Stimulated activated effector memory CD8-positive, alpha-beta T cell treated with anti-CD3 and anti-CD28 coated beads, Interleukin-12 subunit alpha, Interleukin-12 subunit beta, amount 100 ng/mL, for 72 hours (primary cell): ENCODE results near the gene ZNF451.

ENCODE experiments used
- ATAC-seq: fragments of 150-1000 bp; cut with Tn5 transposase; 2 replicates; pipeline ENCODE4 v1.10.0; 2021
- DNase-seq, 2 donors: peaks; one replicate each; pipeline ENCODE4 v3.0.0; 2021 to 2022; ENCODE audit warnings: low spot score in 2 of 2
- H3K27ac Mint-ChIP-seq: one replicate; pipeline ENCODE4 v1.8.0; 2022; ENCODE audit warnings: mild to moderate bottlenecking, mixed read lengths
- H3K36me3 Mint-ChIP-seq: one replicate; pipeline ENCODE4 v1.8.0; 2022; ENCODE audit warnings: mild to moderate bottlenecking, mixed read lengths
- H3K4me1 Mint-ChIP-seq: one replicate; pipeline ENCODE4 v1.8.0; 2022; ENCODE audit warnings: mixed read lengths
- H3K4me3 Mint-ChIP-seq: one replicate; pipeline ENCODE4 v1.8.0; 2022; ENCODE audit warnings: mild to moderate bottlenecking, mixed read lengths
- H3K9me3 Mint-ChIP-seq: one replicate; pipeline ENCODE4 v1.8.0; 2022; ENCODE audit warnings: mixed read lengths

The ZNF451 gene

DNA sequence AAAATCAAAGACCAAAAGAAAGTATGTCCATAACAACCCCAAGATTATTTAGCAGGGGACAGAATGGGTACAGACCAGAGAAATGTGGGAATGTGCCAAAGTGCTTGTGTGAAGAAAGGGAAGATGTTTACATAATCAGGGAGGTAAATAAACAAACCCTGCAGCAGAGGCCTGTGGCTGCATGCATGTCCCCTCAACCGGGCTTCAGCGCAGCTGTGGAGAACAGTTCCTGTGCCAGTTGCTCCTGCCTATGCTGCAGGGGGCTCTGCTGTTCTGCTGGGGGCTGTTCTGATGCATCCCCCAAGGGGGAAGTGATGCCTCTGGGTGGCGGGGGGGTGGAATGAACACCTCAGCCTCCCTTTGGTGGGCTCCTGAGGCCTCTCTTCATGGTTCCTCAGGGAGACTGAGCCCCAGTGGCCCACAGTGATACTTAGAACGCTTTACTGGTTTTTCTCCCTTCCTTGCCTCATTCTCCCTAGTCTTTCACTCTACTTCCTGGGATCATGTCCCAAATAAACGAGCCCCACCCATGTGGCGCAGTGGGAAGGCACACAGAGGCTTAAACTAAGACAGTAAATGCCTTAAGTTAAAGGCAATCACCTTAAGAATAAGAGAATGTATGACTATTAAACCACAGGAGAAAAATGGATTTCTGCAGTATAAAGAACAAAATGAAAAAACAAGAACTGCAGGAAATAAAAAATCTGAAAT is 109.1 kb downstream of the ZNF451 start:
- Mint-ChIP-seq H3K27ac (no peak overlapping the region), H3K4me1 (no peaks in the 10 kb centered on the region), H3K4me3 (no peak overlapping the region), H3K36me3 (no peaks in the 10 kb centered on the region), H3K9me3 (no peaks in the 10 kb centered on the region)
- no peak for DNase-seq
- ATAC-seq, result no peak

DNA sequence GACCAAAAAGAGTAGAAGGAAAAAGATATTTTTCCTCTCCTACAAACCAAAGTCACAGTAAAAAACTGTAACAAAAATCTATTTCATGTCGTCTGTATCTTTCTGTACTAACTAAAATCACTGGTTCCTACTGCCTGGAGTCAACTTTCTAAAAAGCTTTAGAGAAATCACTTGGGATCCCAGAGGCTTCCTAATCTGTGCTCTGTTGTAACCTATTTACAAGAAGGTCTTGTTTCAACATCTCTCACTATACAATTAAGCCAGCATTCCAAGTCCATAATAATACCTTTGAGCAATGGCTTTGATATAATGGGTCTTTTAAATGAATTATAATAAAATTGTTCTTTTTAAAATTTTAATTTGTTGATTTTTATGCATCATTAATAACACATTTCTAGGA is 111.7 kb downstream of the ZNF451 start:
- no peak for DNase-seq
- Mint-ChIP-seq H3K9me3 (no peaks in the 10 kb centered on the region), H3K27ac (no peak overlapping the region), H3K36me3 (no peaks in the 10 kb centered on the region), H3K4me3 (no peak overlapping the region), H3K4me1 (peaks cover 13% of the 10 kb centered on the region)
- no peak for ATAC-seq

DNA sequence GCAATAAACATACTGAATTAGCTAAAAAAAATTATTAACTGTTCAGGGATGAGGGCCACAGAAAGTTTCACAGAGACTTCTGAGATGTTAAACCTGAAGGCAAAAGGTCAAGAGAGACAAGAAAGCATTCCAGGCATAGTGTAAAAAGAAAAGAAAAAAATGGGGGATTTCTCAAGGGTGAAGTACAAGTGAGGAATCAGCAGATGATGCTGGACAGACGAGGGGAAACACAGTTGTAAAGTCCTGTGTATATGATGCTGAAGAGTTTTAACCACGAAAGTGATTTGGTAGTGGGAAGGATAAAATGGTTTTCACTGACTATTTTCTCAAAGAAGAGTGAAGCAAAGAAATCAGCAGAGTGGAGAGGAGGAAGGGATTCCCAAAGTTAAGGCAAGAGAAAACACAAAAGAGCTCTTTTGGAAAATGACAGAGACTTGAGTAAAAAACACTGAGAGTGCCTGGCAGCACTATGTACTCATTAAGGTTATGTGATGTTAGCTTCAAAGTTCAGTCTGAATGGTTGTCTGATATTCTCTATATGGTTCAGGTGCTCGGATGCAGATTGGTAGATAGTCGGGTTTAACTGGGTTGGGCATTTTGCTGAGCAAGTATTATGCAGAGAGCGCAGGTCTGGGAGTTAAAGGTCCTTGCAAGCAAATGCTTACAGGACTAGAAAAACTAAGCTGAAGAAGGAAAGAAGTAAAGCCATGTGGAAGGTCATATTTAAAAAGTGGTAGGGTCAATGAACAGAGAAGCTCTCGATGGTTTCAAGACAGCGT is 115.8 kb downstream of the ZNF451 start:
- DNase-seq, result no peak
- Mint-ChIP-seq H3K4me1 (peaks cover 18% of the 10 kb centered on the region), H3K27ac (no peak overlapping the region), H3K4me3 (no peak overlapping the region), H3K36me3 (no peaks in the 10 kb centered on the region), H3K9me3 (no peaks in the 10 kb centered on the region)
- no peak for ATAC-seq

DNA sequence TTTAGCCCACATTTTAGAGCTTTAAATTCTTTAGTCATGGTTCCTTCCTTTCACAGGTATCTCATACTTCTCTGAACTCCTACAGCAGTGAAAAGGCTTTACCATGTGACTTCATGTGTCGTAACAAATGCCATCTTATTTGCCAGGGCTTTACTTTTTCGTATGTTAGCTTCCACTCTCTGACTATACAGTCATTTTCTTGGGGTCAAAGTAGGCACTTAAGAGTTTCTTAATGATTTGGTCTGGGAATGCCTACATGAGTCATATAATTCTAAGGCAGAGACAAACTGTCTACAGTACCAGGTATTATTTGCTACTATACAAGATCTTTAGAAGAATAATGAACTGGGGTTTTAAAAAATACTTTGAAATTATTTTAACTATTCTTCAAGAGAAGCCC is 117.2 kb downstream of the ZNF451 start:
- Mint-ChIP-seq H3K36me3 (no peaks in the 10 kb centered on the region), H3K4me3 (no peak overlapping the region), H3K4me1 (peaks cover 18% of the 10 kb centered on the region), H3K27ac (no peak overlapping the region), H3K9me3 (no peaks in the 10 kb centered on the region)
- no peak for DNase-seq
- ATAC-seq, result peak; percentile 82

DNA sequence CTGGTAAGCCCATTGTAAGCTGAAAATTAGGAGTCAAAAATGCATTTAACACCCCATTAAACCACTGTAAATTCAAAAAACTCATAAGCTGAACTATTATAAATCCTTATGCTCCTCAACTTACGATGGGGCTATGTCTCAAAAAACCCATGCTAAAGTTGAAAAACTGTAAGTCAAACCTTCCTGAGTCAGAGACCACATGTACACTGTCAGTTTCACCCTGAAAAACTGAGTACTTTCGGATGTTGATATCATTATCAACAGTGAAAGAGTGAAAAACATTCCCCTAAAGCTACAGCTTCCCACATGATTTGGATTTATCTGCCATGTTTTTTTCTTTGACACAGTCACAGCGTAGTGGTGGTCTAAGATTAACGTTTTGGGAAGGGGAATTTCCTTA is 117.9 kb downstream of the ZNF451 start:
- H3K4me1 Mint-ChIP-seq, result peaks cover 18% of the 10 kb centered on the region
- H3K9me3 Mint-ChIP-seq, result no peaks in the 10 kb centered on the region
- ATAC-seq, result peak; percentile 94
- no peak for DNase-seq
- no peaks in the 10 kb centered on the region for H3K36me3 Mint-ChIP-seq
- H3K27ac Mint-ChIP-seq, result no peak overlapping the region
- H3K4me3 Mint-ChIP-seq, result no peak overlapping the region

DNA sequence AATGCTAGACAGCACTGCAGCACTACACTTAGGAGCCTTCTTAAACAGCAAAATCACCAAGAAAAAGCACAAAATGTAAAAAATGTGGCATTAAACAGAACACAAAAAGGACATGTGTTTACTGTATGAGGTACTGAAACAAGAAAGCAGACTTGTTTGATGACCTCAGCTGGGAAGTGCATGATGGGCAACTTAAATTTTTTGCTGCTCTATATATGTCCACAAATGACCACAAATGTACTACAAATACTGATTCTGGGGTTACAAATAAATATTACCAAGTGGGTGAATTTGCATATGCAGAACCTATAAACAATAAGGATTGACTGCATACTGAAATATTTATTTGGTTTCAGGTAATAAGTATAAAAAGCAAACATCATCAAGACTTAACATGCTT is 119.0 kb downstream of the ZNF451 start:
- no peak for ATAC-seq
- Mint-ChIP-seq H3K4me1 (peaks cover 18% of the 10 kb centered on the region), H3K27ac (no peak overlapping the region), H3K9me3 (no peaks in the 10 kb centered on the region), H3K36me3 (no peaks in the 10 kb centered on the region), H3K4me3 (no peak overlapping the region)
- DNase-seq, result no peak

DNA sequence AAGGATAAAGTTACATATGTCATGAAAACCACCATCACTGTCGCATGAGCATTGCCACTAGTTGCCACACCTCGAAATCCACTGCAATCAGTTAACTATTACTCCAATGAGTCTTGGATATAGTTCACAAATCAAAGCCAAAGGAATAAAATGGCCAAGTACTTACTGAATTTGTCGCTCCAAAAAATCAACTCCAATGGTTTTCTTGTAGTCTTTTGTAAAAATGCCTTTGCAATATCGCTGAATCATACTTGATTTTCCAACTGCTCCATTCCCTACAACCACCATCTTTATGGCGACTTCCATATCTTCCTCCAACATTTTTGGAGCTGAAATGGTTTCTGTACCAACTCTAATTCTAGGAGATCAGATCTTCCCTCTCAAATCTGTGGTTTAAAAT is 120.1 kb downstream of the ZNF451 start:
- Mint-ChIP-seq H3K4me1 (peaks cover 18% of the 10 kb centered on the region), H3K9me3 (no peaks in the 10 kb centered on the region), H3K4me3 (no peak overlapping the region), H3K36me3 (no peaks in the 10 kb centered on the region), H3K27ac (no peak overlapping the region)
- ATAC-seq (no peak), DNase-seq (no peak)

DNA sequence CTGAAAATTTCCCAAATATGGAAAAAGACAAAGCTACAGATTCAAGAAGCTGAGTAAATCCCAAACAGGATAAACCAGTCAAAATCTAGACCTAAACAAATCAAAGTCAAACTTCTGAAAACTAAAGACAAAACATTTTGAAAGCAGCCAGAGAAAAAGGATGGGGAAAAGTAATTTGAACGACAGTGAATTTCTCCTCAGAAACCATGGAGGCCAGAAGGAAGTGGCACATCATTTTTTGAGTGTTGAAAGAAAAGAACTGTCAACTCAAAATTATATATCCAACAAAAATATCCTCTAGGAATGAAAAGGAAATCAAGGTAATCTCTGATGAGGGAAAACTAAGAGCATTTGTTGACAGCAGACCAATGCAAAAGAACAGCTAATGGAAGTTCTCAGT is 125.3 kb downstream of the ZNF451 start:
- Mint-ChIP-seq H3K4me3 (no peak overlapping the region), H3K9me3 (no peaks in the 10 kb centered on the region), H3K27ac (no peak overlapping the region), H3K4me1 (peaks cover 7% of the 10 kb centered on the region), H3K36me3 (no peaks in the 10 kb centered on the region)
- DNase-seq (no peak), ATAC-seq (no peak)

DNA sequence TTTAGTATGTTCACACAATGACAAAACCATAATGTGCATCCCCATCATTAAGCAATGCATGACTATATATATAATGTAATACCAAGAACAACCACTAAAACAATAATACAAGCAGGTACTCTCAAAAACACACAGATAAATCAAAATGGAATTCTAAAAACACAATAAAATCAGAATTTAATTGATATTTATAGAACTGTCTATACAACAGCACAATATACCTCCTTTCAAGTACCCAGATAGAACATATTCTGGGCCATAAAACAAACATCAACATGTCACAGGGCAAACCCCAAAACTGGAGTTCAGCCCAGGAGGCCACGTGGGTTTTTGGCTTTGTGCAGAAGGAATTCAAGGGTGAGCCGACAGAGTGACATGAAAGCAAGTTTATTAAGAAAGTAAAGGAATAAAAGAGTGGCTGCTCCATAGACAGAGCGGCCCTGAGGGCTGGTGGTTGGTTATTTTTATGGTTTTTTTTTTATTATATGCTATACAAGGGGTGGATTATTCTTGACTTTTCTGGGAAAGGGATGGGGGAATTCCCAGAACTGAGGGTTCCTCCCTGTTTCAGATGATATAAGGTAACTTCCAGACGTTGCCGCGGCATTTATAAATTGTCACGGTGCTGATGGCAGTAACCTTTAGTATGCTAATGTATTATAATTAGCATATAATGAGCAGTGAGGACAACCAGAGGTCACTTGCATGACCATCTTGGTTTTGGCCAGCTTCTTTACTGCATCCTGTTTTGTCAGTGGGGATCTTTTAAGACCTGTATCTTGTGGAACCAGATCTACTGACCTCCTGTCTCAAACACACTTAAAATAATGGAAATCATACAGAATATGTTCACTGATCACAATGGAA is 126.5 kb downstream of the ZNF451 start:
- Mint-ChIP-seq H3K36me3 (no peaks in the 10 kb centered on the region), H3K9me3 (no peaks in the 10 kb centered on the region), H3K27ac (no peak overlapping the region), H3K4me3 (no peak overlapping the region), H3K4me1 (peaks cover 17% of the 10 kb centered on the region)
- ATAC-seq (no peak), DNase-seq (no peak)

DNA sequence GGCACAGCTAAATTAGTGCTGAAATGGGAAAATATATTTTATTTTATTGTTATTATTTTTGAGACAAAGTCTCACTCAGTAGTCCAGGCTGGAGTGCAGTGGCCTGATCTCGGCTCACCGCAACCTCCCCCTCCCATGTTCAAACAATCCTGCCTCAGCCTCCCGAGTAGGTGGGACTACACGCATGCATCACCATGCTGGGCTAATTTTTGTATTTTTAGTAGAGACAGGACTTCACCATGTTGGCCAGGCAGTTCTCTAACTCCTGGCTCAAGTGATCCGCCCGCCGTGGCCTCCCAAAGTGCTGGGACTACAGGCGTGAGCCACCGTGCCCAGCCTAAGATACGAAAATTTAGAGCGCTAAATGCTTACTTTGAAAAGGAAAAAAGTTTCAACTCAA is 127.3 kb downstream of the ZNF451 start:
- H3K36me3 Mint-ChIP-seq, result peaks cover 5% of the 10 kb centered on the region
- H3K4me3 Mint-ChIP-seq, result no peak overlapping the region
- DNase-seq (no peak), ATAC-seq (no peak)
- no peak overlapping the region for H3K27ac Mint-ChIP-seq
- H3K4me1 Mint-ChIP-seq, result peaks cover 21% of the 10 kb centered on the region
- no peaks in the 10 kb centered on the region for H3K9me3 Mint-ChIP-seq
